Measurements from ENCODE around the gene S100A14. TPM values are rescaled to one million over a fixed set of nuclear protein-coding genes. Genes with fewer than 3 reads are reported as not detected.

S100A14 gene
- total RNA-seq, 6 experiments from 2014 or later = 0.54 TPM; not detected in 5

DNA sequence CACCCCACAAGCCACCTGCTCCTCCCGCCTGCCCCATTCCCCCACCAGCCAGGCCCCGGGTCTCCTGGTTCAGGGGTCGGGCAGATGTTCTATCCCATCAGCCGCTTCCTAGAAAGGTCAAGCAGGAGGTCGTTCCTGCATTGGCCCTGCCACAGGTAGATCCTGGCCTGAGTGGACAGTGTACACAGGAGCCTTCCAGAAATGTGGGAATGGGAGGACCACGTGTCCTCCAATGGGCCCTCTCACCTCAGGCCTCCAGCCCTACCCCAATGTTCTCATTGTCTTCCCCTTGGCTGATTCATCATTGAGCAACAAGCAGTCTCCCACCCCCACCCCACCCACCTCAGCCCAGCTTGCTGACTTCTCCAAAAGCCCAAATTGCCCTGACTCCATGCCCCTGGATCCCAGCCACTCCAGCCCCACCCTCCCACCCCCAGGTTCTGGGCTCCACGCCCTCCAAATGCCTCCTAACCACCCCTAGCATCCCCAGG lies 5.3 kb downstream of the S100A14 start:
- TF ChIP-seq, protein P1, sequence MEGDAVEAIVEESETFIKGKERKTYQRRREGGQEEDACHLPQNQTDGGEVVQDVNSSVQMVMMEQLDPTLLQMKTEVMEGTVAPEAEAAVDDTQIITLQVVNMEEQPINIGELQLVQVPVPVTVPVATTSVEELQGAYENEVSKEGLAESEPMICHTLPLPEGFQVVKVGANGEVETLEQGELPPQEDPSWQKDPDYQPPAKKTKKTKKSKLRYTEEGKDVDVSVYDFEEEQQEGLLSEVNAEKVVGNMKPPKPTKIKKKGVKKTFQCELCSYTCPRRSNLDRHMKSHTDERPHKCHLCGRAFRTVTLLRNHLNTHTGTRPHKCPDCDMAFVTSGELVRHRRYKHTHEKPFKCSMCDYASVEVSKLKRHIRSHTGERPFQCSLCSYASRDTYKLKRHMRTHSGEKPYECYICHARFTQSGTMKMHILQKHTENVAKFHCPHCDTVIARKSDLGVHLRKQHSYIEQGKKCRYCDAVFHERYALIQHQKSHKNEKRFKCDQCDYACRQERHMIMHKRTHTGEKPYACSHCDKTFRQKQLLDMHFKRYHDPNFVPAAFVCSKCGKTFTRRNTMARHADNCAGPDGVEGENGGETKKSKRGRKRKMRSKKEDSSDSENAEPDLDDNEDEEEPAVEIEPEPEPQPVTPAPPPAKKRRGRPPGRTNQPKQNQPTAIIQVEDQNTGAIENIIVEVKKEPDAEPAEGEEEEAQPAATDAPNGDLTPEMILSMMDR (IDR thresholded peaks at IDR 0.05) = no peak
- Mint-ChIP-seq H3K4me1 (ENCODE audit: low read depth) (peaks cover 59% of the 10 kb centered on the region), H3K36me3 (ENCODE audit: low read depth) (peaks cover 23% of the 10 kb centered on the region), H3K27me3 (ENCODE audit: insufficient read depth) (peaks cover 3% of the 10 kb centered on the region), H3K4me3 (peak overlapping the region; percentile 96), H3K27ac (peak overlapping the region; percentile 96), H3K9me3 (no peaks in the 10 kb centered on the region)
- DNase-seq = no peak

DNA sequence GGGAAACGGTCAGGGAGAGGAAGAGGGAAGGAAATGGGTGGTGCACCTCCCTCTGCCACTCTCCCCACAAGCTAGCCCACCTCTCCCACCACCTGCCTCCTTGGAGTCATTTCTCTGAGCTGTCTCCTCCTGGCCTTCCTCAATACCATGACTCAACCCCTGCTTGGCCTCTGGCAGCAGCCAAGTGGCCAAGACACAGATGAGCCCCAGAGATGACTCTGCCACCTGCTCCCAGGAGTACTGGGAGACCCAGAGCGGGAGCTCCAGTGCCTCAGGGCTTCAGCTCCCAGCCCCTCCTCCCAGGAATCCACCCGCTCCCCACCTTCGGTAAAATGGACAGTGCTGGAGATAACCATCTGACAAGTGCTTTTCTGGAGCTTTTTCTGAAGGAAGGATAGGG lies 5.8 kb downstream of the S100A14 start:
- TF ChIP-seq, protein P1 (IDR thresholded peaks at IDR 0.05) = no peak
- H3K36me3 Mint-ChIP-seq (ENCODE audit: low read depth) = peaks cover 24% of the 10 kb centered on the region
- no peaks in the 10 kb centered on the region for H3K9me3 Mint-ChIP-seq
- H3K27me3 Mint-ChIP-seq (ENCODE audit: insufficient read depth) = peaks cover 3% of the 10 kb centered on the region
- H3K4me1 Mint-ChIP-seq (ENCODE audit: low read depth) = peaks cover 59% of the 10 kb centered on the region
- DNase-seq = peak; percentile 51
- peak overlapping the region; percentile 96 for H3K27ac Mint-ChIP-seq
- H3K4me3 Mint-ChIP-seq = peak overlapping the region; percentile 96

DNA sequence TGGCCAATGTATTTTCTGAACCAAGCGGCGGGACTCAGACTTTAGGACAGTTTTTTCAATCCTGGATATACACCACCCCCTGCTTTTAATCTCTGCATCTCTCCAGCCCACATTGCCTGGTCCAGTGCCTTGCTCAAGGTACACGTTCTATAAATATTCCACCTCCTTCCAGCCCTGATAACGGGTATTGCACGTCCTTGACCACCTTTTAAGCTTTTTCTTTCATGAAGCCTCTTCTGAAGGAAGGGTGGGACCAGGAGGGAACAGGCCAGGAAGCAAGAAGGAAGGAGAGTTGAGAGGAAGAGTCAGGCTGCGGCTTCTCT lies 6.6 kb downstream of the S100A14 start:
- peaks cover 3% of the 10 kb centered on the region for H3K27me3 Mint-ChIP-seq (ENCODE audit: insufficient read depth)
- peak overlapping the region; percentile 96 for H3K27ac Mint-ChIP-seq
- no peak for DNase-seq
- H3K9me3 Mint-ChIP-seq = no peaks in the 10 kb centered on the region
- peaks cover 57% of the 10 kb centered on the region for H3K4me1 Mint-ChIP-seq (ENCODE audit: low read depth)
- peak overlapping the region; percentile 96 for H3K4me3 Mint-ChIP-seq
- TF ChIP-seq, protein P1 (IDR thresholded peaks at IDR 0.05) = no peak
- peaks cover 28% of the 10 kb centered on the region for H3K36me3 Mint-ChIP-seq (ENCODE audit: low read depth)

DNA sequence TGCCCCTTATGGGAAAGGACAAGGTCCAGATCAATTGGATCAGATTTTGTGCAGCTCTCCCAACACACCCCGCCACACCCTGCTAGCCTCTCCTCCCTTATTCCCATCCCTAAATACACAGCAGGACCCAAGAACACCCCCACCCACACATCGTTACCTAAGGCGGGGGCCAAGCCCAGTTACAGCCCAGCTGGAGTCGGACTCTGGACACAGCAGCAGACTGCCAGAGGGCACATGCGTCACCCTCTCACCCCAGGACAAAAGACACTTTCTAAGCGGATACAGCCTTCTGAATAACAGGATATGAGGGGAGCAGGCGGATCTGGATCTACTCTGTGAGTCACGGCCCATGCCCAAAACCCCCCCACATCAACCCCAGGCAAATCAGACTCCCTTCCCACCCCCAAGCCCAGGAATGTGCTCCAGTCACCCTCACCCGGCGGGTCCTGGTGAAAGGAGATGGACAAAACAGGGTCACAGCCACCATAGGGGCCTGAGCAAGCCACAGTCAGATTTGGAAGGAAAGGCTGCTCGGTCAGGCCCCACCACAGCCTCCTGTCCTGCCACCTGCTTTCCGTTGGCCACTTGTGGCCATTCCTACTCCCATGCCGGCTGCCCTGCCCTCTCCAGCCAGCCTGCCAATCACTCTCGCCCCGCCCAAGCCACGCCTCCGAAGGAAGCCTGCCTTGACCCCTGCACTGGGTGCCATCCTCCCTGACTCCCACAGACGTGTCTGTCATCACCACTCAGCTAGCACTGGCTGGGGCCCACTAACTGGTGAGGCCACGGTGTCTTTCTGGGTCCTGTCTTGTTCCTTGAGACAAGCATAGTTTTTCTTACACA lies 7.2 kb downstream of the S100A14 start:
- peak; percentile 97 for DNase-seq
- Mint-ChIP-seq H3K36me3 (ENCODE audit: low read depth) (peaks cover 28% of the 10 kb centered on the region), H3K4me1 (ENCODE audit: low read depth) (peaks cover 51% of the 10 kb centered on the region), H3K4me3 (peak overlapping the region; percentile 96), H3K27me3 (ENCODE audit: insufficient read depth) (peaks cover 3% of the 10 kb centered on the region), H3K27ac (peak overlapping the region; percentile 96), H3K9me3 (no peaks in the 10 kb centered on the region)
- TF ChIP-seq, protein P1 (IDR thresholded peaks at IDR 0.05) = no peak

DNA sequence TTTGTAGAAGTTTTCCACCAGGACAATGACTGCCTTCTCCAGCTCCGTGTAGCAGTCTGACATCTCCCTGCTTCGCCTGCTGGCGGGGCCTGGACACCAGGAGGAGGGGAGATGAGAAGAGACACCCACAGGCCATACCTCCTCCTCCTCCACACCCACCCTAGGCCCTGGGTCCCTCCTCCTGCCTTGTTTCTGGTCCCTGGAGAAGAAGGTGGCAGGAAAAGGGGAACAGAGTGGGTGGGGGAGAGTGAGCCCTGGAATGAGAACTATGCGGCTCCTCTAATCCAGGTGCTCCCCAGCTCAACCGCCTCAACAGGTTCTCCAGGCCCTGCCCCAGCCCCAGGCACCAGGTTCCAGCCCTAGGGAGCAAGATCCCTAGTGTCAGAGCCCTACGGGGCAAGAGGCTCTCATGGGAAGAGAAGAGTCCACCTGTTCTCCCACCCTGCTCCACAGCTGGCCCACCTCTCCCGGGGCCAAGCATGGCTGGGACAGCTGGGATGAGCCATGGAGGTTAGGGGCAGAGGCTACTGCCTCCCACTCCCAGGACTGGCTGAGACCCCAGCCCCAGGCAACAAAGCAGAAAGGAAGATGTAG lies 7.9 kb downstream of the S100A14 start:
- Mint-ChIP-seq H3K27ac (peak overlapping the region; percentile 96), H3K36me3 (ENCODE audit: low read depth) (peaks cover 32% of the 10 kb centered on the region), H3K4me3 (peak overlapping the region; percentile 96), H3K4me1 (ENCODE audit: low read depth) (peaks cover 43% of the 10 kb centered on the region), H3K9me3 (no peaks in the 10 kb centered on the region), H3K27me3 (ENCODE audit: insufficient read depth) (peaks cover 3% of the 10 kb centered on the region)
- TF ChIP-seq, protein P1 (IDR thresholded peaks at IDR 0.05) = no peak
- DNase-seq = no peak

Data from HFFc6 (cell line).